GM23248 (cell line): ENCODE measurements around the gene GNL1.

Source experiments
- EZH2 ChIP-seq: fragments of 200-600 bp; sonication (generic); IDR thresholded peaks from 2 replicates; pipeline ENCODE4 v1.6.1; 2018; ENCODE audit warnings: antibody characterized with exemption, mild to moderate bottlenecking; ENCODE audit not compliant: insufficient read depth, poor library complexity, severe bottlenecking
- EZH2phosphoT487 ChIP-seq: fragments of 200-600 bp; sonication (generic); IDR thresholded peaks from 2 replicates; pipeline ENCODE4 v1.6.1; 2018; ENCODE audit warnings: antibody characterized with exemption, moderate library complexity, mild to moderate bottlenecking, low read depth; ENCODE audit not compliant: insufficient read depth

DNA sequence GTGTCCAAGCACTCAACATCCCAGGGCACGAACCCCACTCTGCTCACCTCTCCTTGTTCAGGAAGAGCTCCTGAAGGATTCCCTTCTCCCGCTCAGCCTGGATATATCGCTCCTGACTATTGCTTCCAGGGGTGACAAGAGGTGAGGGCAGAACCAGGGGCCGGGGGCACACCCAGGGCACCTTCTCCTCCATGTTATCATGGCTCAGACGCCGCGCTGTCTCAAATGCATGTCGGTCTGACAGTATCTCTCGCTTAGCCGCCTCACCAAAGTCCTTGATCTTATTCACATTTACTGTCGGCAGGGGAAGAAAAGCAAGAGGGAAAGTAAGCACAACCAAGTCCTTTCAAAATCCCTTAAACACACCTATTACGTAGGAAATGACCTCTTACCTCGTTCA lies 47.7 kb upstream of the GNL1 start:
- no peak for TF ChIP-seq EZH2
- TF ChIP-seq EZH2phosphoT487: no peak
